ENCODE results near the gene HLA-C. TPM values are rescaled to one million over a fixed set of nuclear protein-coding genes. Genes with fewer than 3 reads are reported as not detected.

HLA-C gene
- total RNA-seq, 3 donors from 2014 or later = 206 to 546 (median 359) TPM

- Histone ChIP-seq H3K36me3 (no peaks in the 10 kb centered on the region), H3K27me3 (no peaks in the 10 kb centered on the region), H3K4me3 (peak overlapping the region; percentile 50 to 94 (median 68)), H3K27ac (peak overlapping the region; percentile 86 to 100), H3K4me1 (no peaks in the 10 kb centered on the region), H3K9me3 (no peaks in the 10 kb centered on the region)
- DNase-seq (ENCODE audit: low spot score in 2 of 2) = no peak
- intact Hi-C loops (cut with DNase I; ENCODE audit: low total_unique reads) = no loop called here
- TF ChIP-seq POLR2A (IDR thresholded peaks at IDR 0.05) (no peak), CTCF (IDR thresholded peaks at IDR 0.05) (no peak), POLR2AphosphoS5 (IDR thresholded peaks at IDR 0.05) (no peak)
These were observed 544 bp upstream of the HLA-C start for GRCh38 chr6:31272436-31272835.

- Histone ChIP-seq H3K27me3 (no peaks in the 10 kb centered on the region), H3K9me3 (no peaks in the 10 kb centered on the region), H3K4me1 (no peaks in the 10 kb centered on the region), H3K27ac (peak overlapping the region; percentile 86 to 100), H3K4me3 (peak overlapping the region; percentile 50 to 94 (median 68)), H3K36me3 (no peaks in the 10 kb centered on the region)
- peak in 1 of 2 donors; percentile 70 for DNase-seq (ENCODE audit: low spot score in 2 of 2)
- TF ChIP-seq CTCF (IDR thresholded peaks at IDR 0.05) (no peak), POLR2A (IDR thresholded peaks at IDR 0.05) (no peak), POLR2AphosphoS5 (IDR thresholded peaks at IDR 0.05) (no peak)
- intact Hi-C loops (cut with DNase I; ENCODE audit: low total_unique reads) = no loop called here
These were observed 878 bp downstream of the HLA-C start for GRCh38 chr6:31270788-31271640.

GRCh38 chr6:31268836-31269235 is 3.1 kb downstream of the HLA-C start:
- no peak for DNase-seq (ENCODE audit: low spot score in 2 of 2)
- Histone ChIP-seq H3K4me3 (no peak overlapping the region), H3K9me3 (no peaks in the 10 kb centered on the region), H3K4me1 (no peaks in the 10 kb centered on the region), H3K36me3 (no peaks in the 10 kb centered on the region), H3K27ac (no peak overlapping the region), H3K27me3 (no peaks in the 10 kb centered on the region)
- intact Hi-C loops (cut with DNase I; ENCODE audit: low total_unique reads) = no loop called here
- no peak for TF ChIP-seq CTCF (IDR thresholded peaks at IDR 0.05)
- no peak for TF ChIP-seq POLR2AphosphoS5 (IDR thresholded peaks at IDR 0.05)
- TF ChIP-seq POLR2A (IDR thresholded peaks at IDR 0.05) = no peak

DNA sequence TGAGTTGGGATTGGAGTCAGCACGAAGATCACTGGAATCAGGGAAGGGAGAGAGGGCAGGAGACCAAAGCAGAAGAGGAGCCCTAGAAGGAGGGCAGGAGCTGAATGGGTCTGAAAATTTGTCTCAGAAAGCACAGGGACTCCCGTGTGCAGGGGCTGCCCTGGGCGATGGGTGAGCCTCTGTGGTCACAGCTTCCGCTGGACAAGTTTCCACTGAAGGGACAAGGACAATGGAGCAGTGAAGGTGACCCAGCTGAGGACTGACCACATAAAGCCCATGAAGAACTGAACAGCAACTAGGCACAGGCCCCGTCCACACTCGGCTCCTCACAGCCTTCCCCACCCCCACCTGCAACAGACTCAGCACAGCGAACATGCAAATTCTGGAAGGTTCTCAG is 3.5 kb downstream of the HLA-C start:
- no peak for TF ChIP-seq POLR2AphosphoS5 (IDR thresholded peaks at IDR 0.05)
- no peak for TF ChIP-seq POLR2A (IDR thresholded peaks at IDR 0.05)
- TF ChIP-seq CTCF (IDR thresholded peaks at IDR 0.05) = no peak
- Histone ChIP-seq H3K36me3 (no peaks in the 10 kb centered on the region), H3K4me1 (no peaks in the 10 kb centered on the region), H3K27ac (no peak overlapping the region), H3K9me3 (no peaks in the 10 kb centered on the region), H3K4me3 (no peak overlapping the region), H3K27me3 (no peaks in the 10 kb centered on the region)
- intact Hi-C loops (cut with DNase I; ENCODE audit: low total_unique reads) = no loop called here
- no peak for DNase-seq (ENCODE audit: low spot score in 2 of 2)

DNA sequence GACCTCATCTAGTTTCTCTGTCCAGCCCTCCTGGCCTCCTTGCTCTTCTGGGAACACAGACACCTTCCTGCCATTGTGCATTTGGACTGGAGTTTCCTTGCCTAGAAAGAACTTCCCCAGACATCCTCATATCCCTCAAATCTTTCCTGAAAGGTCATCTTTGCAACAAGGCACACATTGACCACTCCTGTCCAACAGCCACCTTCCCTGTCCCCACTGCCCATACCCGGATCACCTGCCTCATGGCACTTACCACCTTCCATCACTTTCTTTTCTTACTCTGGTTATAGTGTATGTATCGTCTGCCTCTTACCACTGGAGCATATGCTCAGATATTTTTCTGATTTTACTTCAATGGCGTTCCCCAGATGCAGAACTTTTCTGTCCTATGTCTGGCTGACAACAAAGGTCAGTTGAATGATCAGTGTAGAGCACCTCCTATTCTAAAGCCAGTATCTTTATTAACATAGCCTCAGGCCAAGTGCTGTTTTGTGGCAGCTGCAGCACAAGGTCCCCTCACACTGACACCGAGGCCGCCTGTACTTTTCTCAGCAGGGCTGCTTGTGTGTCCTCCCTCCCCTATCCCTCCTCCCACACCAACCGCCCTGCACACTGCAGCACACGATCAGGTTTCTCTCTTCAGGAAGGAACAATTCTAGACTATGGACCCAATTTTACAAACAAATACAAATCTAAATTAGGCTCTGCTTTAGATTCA is 4.1 kb downstream of the HLA-C start:
- intact Hi-C loops (cut with DNase I; ENCODE audit: low total_unique reads) = no loop called here
- H3K4me3 ChIP-seq = no peak overlapping the region
- no peaks in the 10 kb centered on the region for H3K9me3 ChIP-seq
- no peaks in the 10 kb centered on the region for H3K36me3 ChIP-seq
- no peaks in the 10 kb centered on the region for H3K4me1 ChIP-seq
- no peak overlapping the region for H3K27ac ChIP-seq
- no peaks in the 10 kb centered on the region for H3K27me3 ChIP-seq
- TF ChIP-seq POLR2AphosphoS5 (IDR thresholded peaks at IDR 0.05) (no peak), POLR2A (IDR thresholded peaks at IDR 0.05) (no peak), CTCF (IDR thresholded peaks at IDR 0.05) (no peak)
- no peak for DNase-seq (ENCODE audit: low spot score in 2 of 2)

All from breast epithelium (tissue), 4 donors.